Neural cell (in vitro differentiated cells): ENCODE measurements around the gene CACNA1E. TPM values are rescaled to one million over a fixed set of nuclear protein-coding genes. Genes with fewer than 3 reads are reported as not detected.

Source experiments
- H2AFZ ChIP-seq: fragments of 200-600, 300-800 bp; sonication (generic), shearing (Covaris generic); 2 replicates; pipeline ENCODE4 v1.6.0; 2014; ENCODE audit warnings: low read depth, mild to moderate bottlenecking, antibody characterized with exemption, low read length, moderate library complexity
- H3F3A ChIP-seq: fragments of 200-600 bp; shearing (Covaris generic); 2 replicates; pipeline ENCODE4 v1.6.1; 2016; ENCODE audit warnings: mild to moderate bottlenecking, moderate library complexity, mixed read lengths, antibody characterized with exemption, low read length; ENCODE audit not compliant: insufficient read depth, poor library complexity, severe bottlenecking
- H3K27ac ChIP-seq: fragments of 200-600, 300-800 bp; sonication (generic), shearing (Covaris generic); 2 replicates; pipeline ENCODE4 v1.5.1; 2014; ENCODE audit warnings: mild to moderate bottlenecking, low read length, moderate library complexity
- H3K27me3 ChIP-seq: fragments of 300-800, 200-600 bp; sonication (generic), shearing (Covaris generic); 2 replicates; pipeline ENCODE4 v1.6.0; 2014; ENCODE audit warnings: mild to moderate bottlenecking, low read depth, low read length, moderate library complexity; ENCODE audit not compliant: insufficient read depth
- H3K36me3 ChIP-seq: fragments of 300-800, 200-600 bp; sonication (generic), shearing (Covaris generic); 2 replicates; pipeline ENCODE4 v1.5.1; 2014; ENCODE audit warnings: mild to moderate bottlenecking, antibody characterized with exemption, low read length, moderate library complexity; ENCODE audit not compliant: insufficient read depth
- H3K4me2 ChIP-seq: fragments of 300-800, 200-600 bp; sonication (generic), shearing (Covaris generic); 2 replicates; pipeline ENCODE4 v1.6.0; 2014; ENCODE audit warnings: mild to moderate bottlenecking, low read length
- H3K4me3 ChIP-seq: fragments of 300-800, 200-600 bp; sonication (generic), shearing (Covaris generic); 2 replicates; pipeline ENCODE4 v1.5.1; 2014; ENCODE audit warnings: mild to moderate bottlenecking, low read length, moderate library complexity
- H3K79me2 ChIP-seq: fragments of 200-600 bp; shearing (Covaris generic); replicated peaks from 2 replicates; pipeline ENCODE4 v1.6.0; 2014; ENCODE audit warnings: mild to moderate bottlenecking, low read length, moderate library complexity; ENCODE audit not compliant: insufficient read depth
- H3K9ac ChIP-seq: fragments of 300-800, 200-600 bp; sonication (generic), shearing (Covaris generic); 2 replicates; pipeline ENCODE4 v1.6.1; 2016; ENCODE audit warnings: mild to moderate bottlenecking, low read length, mixed read lengths
- H3K9me2 ChIP-seq: fragments of 200-600 bp; shearing (Covaris generic); 2 replicates; pipeline ENCODE4 v1.6.1; 2016; ENCODE audit warnings: mild to moderate bottlenecking, low read length, mixed read lengths; ENCODE audit not compliant: insufficient read depth
- H3K9me3 ChIP-seq: fragments of 200-600, 300-800 bp; sonication (generic), shearing (Covaris generic); 2 replicates; pipeline ENCODE4 v1.6.1; 2016; ENCODE audit warnings: mild to moderate bottlenecking, mixed run types, low read length, moderate library complexity, mixed read lengths
- H4K20me1 ChIP-seq: fragments of 200-600 bp; shearing (Covaris generic); 2 replicates; pipeline ENCODE4 v1.6.1; 2016; ENCODE audit warnings: mild to moderate bottlenecking, mixed run types; ENCODE audit not compliant: insufficient read depth
- EP300 ChIP-seq: fragments of 450-650 bp; conservative IDR thresholded peaks from 2 replicates; pipeline ENCODE4 v1.6.1; 2014; ENCODE audit warnings: antibody characterized with exemption, mild to moderate bottlenecking, moderate library complexity; ENCODE audit not compliant: poor library complexity, severe bottlenecking
- EZH2 ChIP-seq: fragments of 200-600, 300-800 bp; shearing (Covaris generic), sonication (generic); IDR thresholded peaks from 2 replicates; pipeline ENCODE4 v1.6.1; 2014; ENCODE audit warnings: antibody characterized with exemption, low read length, borderline replicate concordance, mild to moderate bottlenecking; ENCODE audit not compliant: insufficient read depth, poor library complexity, severe bottlenecking
- MXI1 ChIP-seq: fragments of 450-650 bp; conservative IDR thresholded peaks from 2 replicates; pipeline ENCODE4 v1.6.1; 2014; ENCODE audit warnings: antibody characterized with exemption, mild to moderate bottlenecking; ENCODE audit not compliant: poor library complexity, severe bottlenecking
- POLR2AphosphoS5 ChIP-seq: IDR thresholded peaks from 2 replicates; pipeline ENCODE4 v1.6.1; 2012
- RAD21 ChIP-seq: fragments of 450-650 bp; conservative IDR thresholded peaks from 2 replicates; pipeline ENCODE4 v1.6.1; 2014; ENCODE audit warnings: antibody characterized with exemption, mild to moderate bottlenecking, moderate library complexity
- SMC3 ChIP-seq: fragments of 450-650 bp; conservative IDR thresholded peaks from 2 replicates; pipeline ENCODE4 v1.6.1; 2014; ENCODE audit warnings: antibody characterized with exemption, mild to moderate bottlenecking, moderate library complexity; ENCODE audit not compliant: poor library complexity
- TAF1 ChIP-seq: IDR thresholded peaks from 2 replicates; pipeline ENCODE4 v1.6.1; 2012; ENCODE audit warnings: low read depth
- polyA plus RNA-seq: library from polyadenylated mRNA; depleted of rRNA; stranded (reverse); fragments of >200 nt; gene quantifications from 2 replicates; pipeline ENCODE4 v1.2.3, GENCODE V29; 2014
- TF ChIP-seq, protein P1 (sequence below): IDR thresholded peaks from 2 replicates; pipeline ENCODE4 v1.6.1; 2012; ENCODE audit warnings: borderline replicate concordance
- TF ChIP-seq, protein P2 (sequence below): fragments of 450-650 bp; IDR thresholded peaks from 2 replicates; pipeline ENCODE4 v1.5.1; 2014; ENCODE audit warnings: antibody characterized with exemption, mild to moderate bottlenecking, moderate library complexity; ENCODE audit not compliant: poor library complexity, severe bottlenecking

Gene CACNA1E
- polyA plus RNA-seq, 1 donor from 2014 or later = 29.5 TPM

DNA sequence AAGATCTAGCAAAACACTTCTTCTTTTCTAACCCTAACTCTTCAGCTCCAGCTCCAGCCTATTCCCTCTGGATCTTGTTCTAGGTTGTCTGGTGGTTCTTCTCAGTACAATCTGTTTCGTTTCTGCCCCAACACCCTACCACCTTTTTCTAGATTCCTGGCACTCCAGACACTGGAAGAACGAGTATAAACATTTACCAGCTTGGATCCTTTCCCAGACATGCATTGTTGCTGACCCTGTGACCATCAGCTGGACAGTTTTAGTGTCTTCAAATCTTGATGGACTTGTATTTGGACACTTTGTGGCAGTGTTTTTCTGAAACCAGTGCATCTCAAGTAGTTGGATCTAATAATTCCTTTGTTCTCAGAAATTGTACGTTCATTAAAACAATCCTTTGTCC lies 30.6 kb upstream of the CACNA1E start:
- H3K4me3 ChIP-seq = no peak overlapping the region
- no peaks in the 10 kb centered on the region for H3K9me2 ChIP-seq
- no peaks in the 10 kb centered on the region for H3K27me3 ChIP-seq
- H2AFZ ChIP-seq = no peak overlapping the region
- H3K9me3 ChIP-seq = no peaks in the 10 kb centered on the region
- no peak overlapping the region for H3K9ac ChIP-seq
- H4K20me1 ChIP-seq = no peaks in the 10 kb centered on the region
- no peak overlapping the region for H3K27ac ChIP-seq
- TF ChIP-seq, protein P1, sequence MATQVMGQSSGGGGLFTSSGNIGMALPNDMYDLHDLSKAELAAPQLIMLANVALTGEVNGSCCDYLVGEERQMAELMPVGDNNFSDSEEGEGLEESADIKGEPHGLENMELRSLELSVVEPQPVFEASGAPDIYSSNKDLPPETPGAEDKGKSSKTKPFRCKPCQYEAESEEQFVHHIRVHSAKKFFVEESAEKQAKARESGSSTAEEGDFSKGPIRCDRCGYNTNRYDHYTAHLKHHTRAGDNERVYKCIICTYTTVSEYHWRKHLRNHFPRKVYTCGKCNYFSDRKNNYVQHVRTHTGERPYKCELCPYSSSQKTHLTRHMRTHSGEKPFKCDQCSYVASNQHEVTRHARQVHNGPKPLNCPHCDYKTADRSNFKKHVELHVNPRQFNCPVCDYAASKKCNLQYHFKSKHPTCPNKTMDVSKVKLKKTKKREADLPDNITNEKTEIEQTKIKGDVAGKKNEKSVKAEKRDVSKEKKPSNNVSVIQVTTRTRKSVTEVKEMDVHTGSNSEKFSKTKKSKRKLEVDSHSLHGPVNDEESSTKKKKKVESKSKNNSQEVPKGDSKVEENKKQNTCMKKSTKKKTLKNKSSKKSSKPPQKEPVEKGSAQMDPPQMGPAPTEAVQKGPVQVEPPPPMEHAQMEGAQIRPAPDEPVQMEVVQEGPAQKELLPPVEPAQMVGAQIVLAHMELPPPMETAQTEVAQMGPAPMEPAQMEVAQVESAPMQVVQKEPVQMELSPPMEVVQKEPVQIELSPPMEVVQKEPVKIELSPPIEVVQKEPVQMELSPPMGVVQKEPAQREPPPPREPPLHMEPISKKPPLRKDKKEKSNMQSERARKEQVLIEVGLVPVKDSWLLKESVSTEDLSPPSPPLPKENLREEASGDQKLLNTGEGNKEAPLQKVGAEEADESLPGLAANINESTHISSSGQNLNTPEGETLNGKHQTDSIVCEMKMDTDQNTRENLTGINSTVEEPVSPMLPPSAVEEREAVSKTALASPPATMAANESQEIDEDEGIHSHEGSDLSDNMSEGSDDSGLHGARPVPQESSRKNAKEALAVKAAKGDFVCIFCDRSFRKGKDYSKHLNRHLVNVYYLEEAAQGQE = no peak
- no peak for TF ChIP-seq EP300
- TF ChIP-seq RAD21 = no peak
- TF ChIP-seq SMC3 = no peak
- no peak for TF ChIP-seq MXI1
- TF ChIP-seq EZH2 = no peak
- no peak for TF ChIP-seq POLR2AphosphoS5
- TF ChIP-seq, protein P2, sequence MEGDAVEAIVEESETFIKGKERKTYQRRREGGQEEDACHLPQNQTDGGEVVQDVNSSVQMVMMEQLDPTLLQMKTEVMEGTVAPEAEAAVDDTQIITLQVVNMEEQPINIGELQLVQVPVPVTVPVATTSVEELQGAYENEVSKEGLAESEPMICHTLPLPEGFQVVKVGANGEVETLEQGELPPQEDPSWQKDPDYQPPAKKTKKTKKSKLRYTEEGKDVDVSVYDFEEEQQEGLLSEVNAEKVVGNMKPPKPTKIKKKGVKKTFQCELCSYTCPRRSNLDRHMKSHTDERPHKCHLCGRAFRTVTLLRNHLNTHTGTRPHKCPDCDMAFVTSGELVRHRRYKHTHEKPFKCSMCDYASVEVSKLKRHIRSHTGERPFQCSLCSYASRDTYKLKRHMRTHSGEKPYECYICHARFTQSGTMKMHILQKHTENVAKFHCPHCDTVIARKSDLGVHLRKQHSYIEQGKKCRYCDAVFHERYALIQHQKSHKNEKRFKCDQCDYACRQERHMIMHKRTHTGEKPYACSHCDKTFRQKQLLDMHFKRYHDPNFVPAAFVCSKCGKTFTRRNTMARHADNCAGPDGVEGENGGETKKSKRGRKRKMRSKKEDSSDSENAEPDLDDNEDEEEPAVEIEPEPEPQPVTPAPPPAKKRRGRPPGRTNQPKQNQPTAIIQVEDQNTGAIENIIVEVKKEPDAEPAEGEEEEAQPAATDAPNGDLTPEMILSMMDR = no peak
- TF ChIP-seq TAF1 = no peak
- H3K36me3 ChIP-seq = no peaks in the 10 kb centered on the region
- no peaks in the 10 kb centered on the region for H3K79me2 ChIP-seq
- H3F3A ChIP-seq = no peaks in the 10 kb centered on the region
- no peak overlapping the region for H3K4me2 ChIP-seq

DNA sequence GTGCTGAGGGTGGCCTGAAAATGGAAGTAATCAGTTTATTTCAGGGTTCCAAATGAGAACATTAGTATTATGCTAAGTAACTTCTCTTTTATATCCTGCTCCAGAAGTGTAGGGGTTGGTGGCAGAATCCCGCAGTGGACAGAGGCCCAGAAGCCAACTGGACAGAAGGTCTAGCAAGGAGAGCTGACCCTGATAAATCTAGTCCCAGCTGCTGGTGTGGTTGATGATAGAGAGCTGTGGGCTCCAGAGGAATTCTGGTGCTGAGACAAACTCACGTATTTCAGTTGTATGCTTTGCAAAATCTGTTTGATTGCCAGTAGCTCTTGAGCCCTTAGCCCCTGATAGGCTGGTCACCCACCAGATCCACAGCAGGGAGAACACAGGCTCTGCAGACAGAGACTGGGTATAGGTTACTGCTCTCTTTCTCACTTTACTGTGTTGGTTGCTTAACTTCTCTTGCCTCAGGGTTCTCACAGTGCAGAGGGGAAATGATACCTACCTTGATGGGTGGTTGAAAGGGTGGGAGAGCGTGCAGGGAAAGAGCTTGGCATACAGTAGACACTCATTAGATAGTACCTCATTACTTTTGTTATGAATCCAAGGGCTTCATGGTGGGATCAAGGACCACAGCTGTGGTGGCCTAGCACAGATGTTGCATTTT lies 29.6 kb upstream of the CACNA1E start:
- Histone ChIP-seq H3K4me2 (no peak overlapping the region), H3K36me3 (no peaks in the 10 kb centered on the region), H3K9me3 (no peaks in the 10 kb centered on the region), H3K27ac (no peak overlapping the region), H4K20me1 (no peaks in the 10 kb centered on the region), H3K9me2 (no peaks in the 10 kb centered on the region), H3K9ac (no peak overlapping the region), H3K79me2 (no peaks in the 10 kb centered on the region), H3K4me3 (no peak overlapping the region), H2AFZ (no peak overlapping the region), H3K27me3 (no peaks in the 10 kb centered on the region), H3F3A (no peaks in the 10 kb centered on the region)
- TF ChIP-seq, protein P2 = no peak
- TF ChIP-seq SMC3 = no peak
